Body of pancreas (tissue), 4 donors: ENCODE measurements around the gene BICD1.

Source experiments
- CTCF ChIP-seq, 7 experiments: fragments of 450-650 bp in 4 of 7; fragments of 200-600 bp in 3 of 7; sonication (generic) in 3 of 7; IDR thresholded peaks; one replicate each; pipeline ENCODE4 v1.5.1; 2016 to 2019; ENCODE audit warnings: antibody characterized with exemption in 7 of 7
- POLR2A ChIP-seq, 3 donors: fragments of 450-650 bp; IDR thresholded peaks; one replicate each; pipeline ENCODE4 v1.6.1; 2016; ENCODE audit warnings: antibody characterized with exemption in 3 of 3, mild to moderate bottlenecking in 2 of 3

DNA sequence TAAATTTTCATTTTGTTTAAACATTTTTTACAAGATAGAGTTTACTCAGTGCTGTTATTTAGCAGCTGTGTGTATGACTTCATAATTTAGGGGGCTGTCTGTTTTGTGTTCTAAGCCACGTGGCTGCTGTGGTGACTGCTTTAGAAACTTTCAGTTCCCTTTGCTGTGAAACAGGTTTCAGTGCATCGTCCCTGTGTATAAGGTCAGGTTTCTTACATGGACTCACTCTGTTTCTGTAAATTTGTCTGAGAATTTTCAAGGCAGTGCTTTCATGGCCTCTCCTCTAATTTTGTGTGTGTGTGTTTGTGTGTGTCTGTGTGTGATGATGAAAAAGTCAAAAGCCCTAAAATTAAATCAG, 32.4 kb downstream of the BICD1 start:
- TF ChIP-seq CTCF (IDR thresholded peaks at IDR 0.05), result no peak
- TF ChIP-seq POLR2A (IDR thresholded peaks at IDR 0.05), result no peak
